ENCODE data around the gene IL19. TPM values are rescaled to one million over a fixed set of nuclear protein-coding genes. Genes with fewer than 3 reads are reported as not detected.

Gene IL19
- total and polyA plus RNA-seq, 2 donors from 2014 or later: 0.41 to 3.6 TPM

DNA sequence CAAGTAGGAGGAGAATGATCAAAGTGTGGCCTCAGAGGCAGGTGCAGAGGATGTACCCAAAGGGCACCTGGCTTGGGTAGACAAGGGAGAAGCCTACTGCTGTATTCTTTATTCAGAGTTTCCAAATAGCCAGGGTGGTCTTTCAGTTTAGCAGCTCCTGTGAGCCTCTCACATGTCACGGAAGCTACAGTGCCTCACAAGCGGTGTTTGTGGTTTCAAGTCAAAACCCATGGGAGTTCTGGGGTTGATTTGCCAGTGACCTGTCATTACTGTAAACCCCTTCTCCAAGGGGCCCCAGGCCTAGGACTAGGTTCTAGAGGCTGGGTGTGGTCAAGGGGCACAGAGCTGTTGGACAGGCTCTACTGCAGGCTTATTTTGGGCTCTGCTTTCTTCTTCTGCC is 11.9 kb downstream of the IL19 start:
- Histone ChIP-seq H3K27me3 (ENCODE audit: control insufficient read depth, insufficient read depth, low read length) (no peaks in the 10 kb centered on the region), H3K9me3 (ENCODE audit: control insufficient read depth in 2 of 3, insufficient read depth in 1 of 3, low read length in 3 of 3) (no peaks in the 10 kb centered on the region), H3K4me1 (ENCODE audit: control insufficient read depth in 2 of 3, insufficient read depth in 2 of 3, low read depth in 1 of 3, low read length in 3 of 3) (no peaks in the 10 kb centered on the region), H3K27ac (ENCODE audit: low read depth in 2 of 2, low read length in 2 of 2) (no peak overlapping the region), H3K9ac (ENCODE audit: low read length in 3 of 3) (no peak overlapping the region), H3K36me3 (ENCODE audit: control insufficient read depth in 2 of 3, insufficient read depth in 3 of 3, low read length in 3 of 3) (no peaks in the 10 kb centered on the region), H3K4me3 (ENCODE audit: low read length in 3 of 3) (no peak overlapping the region)
- TF ChIP-seq, protein P1, sequence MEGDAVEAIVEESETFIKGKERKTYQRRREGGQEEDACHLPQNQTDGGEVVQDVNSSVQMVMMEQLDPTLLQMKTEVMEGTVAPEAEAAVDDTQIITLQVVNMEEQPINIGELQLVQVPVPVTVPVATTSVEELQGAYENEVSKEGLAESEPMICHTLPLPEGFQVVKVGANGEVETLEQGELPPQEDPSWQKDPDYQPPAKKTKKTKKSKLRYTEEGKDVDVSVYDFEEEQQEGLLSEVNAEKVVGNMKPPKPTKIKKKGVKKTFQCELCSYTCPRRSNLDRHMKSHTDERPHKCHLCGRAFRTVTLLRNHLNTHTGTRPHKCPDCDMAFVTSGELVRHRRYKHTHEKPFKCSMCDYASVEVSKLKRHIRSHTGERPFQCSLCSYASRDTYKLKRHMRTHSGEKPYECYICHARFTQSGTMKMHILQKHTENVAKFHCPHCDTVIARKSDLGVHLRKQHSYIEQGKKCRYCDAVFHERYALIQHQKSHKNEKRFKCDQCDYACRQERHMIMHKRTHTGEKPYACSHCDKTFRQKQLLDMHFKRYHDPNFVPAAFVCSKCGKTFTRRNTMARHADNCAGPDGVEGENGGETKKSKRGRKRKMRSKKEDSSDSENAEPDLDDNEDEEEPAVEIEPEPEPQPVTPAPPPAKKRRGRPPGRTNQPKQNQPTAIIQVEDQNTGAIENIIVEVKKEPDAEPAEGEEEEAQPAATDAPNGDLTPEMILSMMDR (IDR thresholded peaks at IDR 0.05; ENCODE audit: borderline replicate concordance, extremely low read depth, insufficient read depth): no peak
- FAIRE-seq (no peak), DNase-seq (no peak)
- intact Hi-C loops (cut with DNase I): no loop called here

DNA sequence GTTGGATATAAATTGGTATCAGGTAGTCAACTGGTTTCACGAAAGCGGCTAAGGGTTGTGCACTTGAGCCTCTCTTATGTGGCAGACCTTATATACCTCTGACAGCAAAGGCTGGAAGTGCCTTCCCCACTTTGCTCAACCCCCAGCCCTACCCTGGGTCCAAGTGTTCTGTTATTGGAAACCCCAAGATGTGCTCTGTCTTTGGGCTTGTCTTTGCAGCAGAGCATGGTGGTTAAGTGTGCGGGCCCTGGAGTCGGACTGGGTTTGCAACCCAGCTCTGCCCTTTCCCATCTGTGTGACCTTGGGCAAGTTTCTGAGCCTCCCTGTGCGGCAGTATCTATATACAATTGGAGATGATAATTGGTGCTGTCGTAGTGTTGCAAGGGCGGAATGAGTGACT is 12.9 kb downstream of the IL19 start:
- DNase-seq (no peak), FAIRE-seq (no peak)
- intact Hi-C loops (cut with DNase I): no loop called here
- Histone ChIP-seq H3K9me3 (ENCODE audit: control insufficient read depth in 2 of 3, insufficient read depth in 1 of 3, low read length in 3 of 3) (no peaks in the 10 kb centered on the region), H3K4me1 (ENCODE audit: control insufficient read depth in 2 of 3, insufficient read depth in 2 of 3, low read depth in 1 of 3, low read length in 3 of 3) (no peaks in the 10 kb centered on the region), H3K27me3 (ENCODE audit: control insufficient read depth, insufficient read depth, low read length) (no peaks in the 10 kb centered on the region), H3K36me3 (ENCODE audit: control insufficient read depth in 2 of 3, insufficient read depth in 3 of 3, low read length in 3 of 3) (no peaks in the 10 kb centered on the region), H3K4me3 (ENCODE audit: low read length in 3 of 3) (no peak overlapping the region), H3K9ac (ENCODE audit: low read length in 3 of 3) (no peak overlapping the region), H3K27ac (ENCODE audit: low read depth in 2 of 2, low read length in 2 of 2) (no peak overlapping the region)
- TF ChIP-seq, protein P1 (IDR thresholded peaks at IDR 0.05; ENCODE audit: borderline replicate concordance, extremely low read depth, insufficient read depth): no peak

DNA sequence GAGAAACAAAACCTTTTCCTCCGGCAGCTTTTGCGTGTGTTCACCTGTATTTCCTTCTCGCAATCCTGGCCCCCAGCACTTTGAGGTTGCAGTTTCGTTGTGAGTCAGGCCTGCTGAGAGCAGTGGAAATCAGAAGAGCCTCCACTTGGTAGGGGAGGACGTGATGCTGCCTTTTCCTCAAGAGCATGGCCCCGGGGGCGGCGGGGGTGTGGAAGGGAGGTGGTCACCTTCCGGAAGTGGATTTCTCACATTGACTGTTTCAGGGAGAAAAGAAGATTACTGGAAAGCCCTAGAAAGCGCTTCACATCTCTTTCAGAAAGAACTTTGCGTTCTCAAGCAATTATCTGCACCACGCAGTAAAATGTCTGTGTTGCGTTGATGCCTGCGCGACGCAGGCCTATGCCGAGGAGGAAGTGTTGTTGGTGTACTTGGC is 13.9 kb downstream of the IL19 start:
- Histone ChIP-seq H3K4me3 (ENCODE audit: low read length in 3 of 3) (no peak overlapping the region), H3K9ac (ENCODE audit: low read length in 3 of 3) (no peak overlapping the region), H3K9me3 (ENCODE audit: control insufficient read depth in 2 of 3, insufficient read depth in 1 of 3, low read length in 3 of 3) (no peaks in the 10 kb centered on the region), H3K27me3 (ENCODE audit: control insufficient read depth, insufficient read depth, low read length) (no peaks in the 10 kb centered on the region), H3K36me3 (ENCODE audit: control insufficient read depth in 2 of 3, insufficient read depth in 3 of 3, low read length in 3 of 3) (no peaks in the 10 kb centered on the region), H3K27ac (ENCODE audit: low read depth in 2 of 2, low read length in 2 of 2) (no peak overlapping the region), H3K4me1 (ENCODE audit: control insufficient read depth in 2 of 3, insufficient read depth in 2 of 3, low read depth in 1 of 3, low read length in 3 of 3) (no peaks in the 10 kb centered on the region)
- DNase-seq (no peak), FAIRE-seq (no peak)
- TF ChIP-seq, protein P1 (IDR thresholded peaks at IDR 0.05; ENCODE audit: borderline replicate concordance, extremely low read depth, insufficient read depth): no peak
- intact Hi-C loops (cut with DNase I): no loop called here

DNA sequence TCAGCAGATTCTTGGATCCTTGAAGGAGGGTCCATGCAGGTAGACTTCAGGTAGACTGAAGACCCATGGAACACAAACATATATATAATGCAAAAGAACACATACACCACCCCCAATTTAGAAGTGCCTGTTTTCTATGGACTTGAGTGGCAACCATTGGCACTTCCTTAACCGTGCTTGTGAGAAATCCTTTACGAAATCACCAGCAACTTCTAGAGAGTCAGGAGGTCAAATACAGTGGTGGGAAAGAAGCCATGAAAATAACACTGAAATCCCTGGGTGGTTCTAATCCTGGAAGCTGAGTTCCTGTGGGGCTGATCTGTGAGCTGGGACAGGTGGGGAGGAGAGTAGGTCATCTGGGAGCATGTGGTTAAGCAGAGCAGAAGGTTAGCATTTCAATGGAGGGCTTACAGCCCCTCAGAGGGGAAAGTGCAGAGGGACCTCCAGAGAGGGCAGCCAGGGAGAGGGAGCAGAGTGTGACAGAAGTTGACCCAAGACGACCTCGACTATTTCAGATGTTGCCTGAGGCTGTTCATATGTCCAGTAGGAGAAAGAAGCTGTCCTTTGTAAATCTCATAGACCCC is 14.7 kb downstream of the IL19 start:
- no peaks in the 10 kb centered on the region for H3K9me3 ChIP-seq (ENCODE audit: control insufficient read depth in 2 of 3, insufficient read depth in 1 of 3, low read length in 3 of 3)
- TF ChIP-seq, protein P1 (IDR thresholded peaks at IDR 0.05; ENCODE audit: borderline replicate concordance, extremely low read depth, insufficient read depth): no peak
- no peak overlapping the region for H3K4me3 ChIP-seq (ENCODE audit: low read length in 3 of 3)
- no peaks in the 10 kb centered on the region for H3K36me3 ChIP-seq (ENCODE audit: control insufficient read depth in 2 of 3, insufficient read depth in 3 of 3, low read length in 3 of 3)
- intact Hi-C loops (cut with DNase I): no loop called here
- FAIRE-seq (no peak), DNase-seq (no peak)
- no peak overlapping the region for H3K9ac ChIP-seq (ENCODE audit: low read length in 3 of 3)
- no peaks in the 10 kb centered on the region for H3K27me3 ChIP-seq (ENCODE audit: control insufficient read depth, insufficient read depth, low read length)
- no peak overlapping the region for H3K27ac ChIP-seq (ENCODE audit: low read depth in 2 of 2, low read length in 2 of 2)
- no peaks in the 10 kb centered on the region for H3K4me1 ChIP-seq (ENCODE audit: control insufficient read depth in 2 of 3, insufficient read depth in 2 of 3, low read depth in 1 of 3, low read length in 3 of 3)
